Tibial nerve (tissue), 4 donors: ENCODE measurements around the gene UGT3A2. TPM values are rescaled to one million over a fixed set of nuclear protein-coding genes. Genes with fewer than 3 reads are reported as not detected.
"Not testable (repeated sequence)": the region's sequence is repeated elsewhere in the genome, so short reads cannot be mapped to it uniquely, and the experiment has no call there.

Source experiments
- DNase-seq, 2 donors: peaks; one replicate each; pipeline ENCODE4 v3.0.0-alpha.2; 2019; ENCODE audit warnings: low spot score in 2 of 2
- H3K27ac ChIP-seq, 4 donors: fragments of 200-600 bp; sonication (generic) in 3 of 4; one replicate each; pipeline ENCODE4 v1.5.1; 2017 to 2019; ENCODE audit warnings: mild to moderate bottlenecking in 1 of 4
- H3K27me3 ChIP-seq, 2 donors: fragments of 200-600 bp; sonication (generic) in 1 of 2; one replicate each; pipeline versions ENCODE4 v1.5.1 to v1.6.0; 2017 to 2019
- H3K36me3 ChIP-seq, 3 donors: fragments of 200-600 bp; sonication (generic); one replicate each; pipeline ENCODE4 v1.5.1; 2018 to 2019
- H3K4me1 ChIP-seq, 4 donors: fragments of 200-600 bp; sonication (generic) in 3 of 4; one replicate each; pipeline ENCODE4 v1.5.1; 2017 to 2019
- H3K4me3 ChIP-seq, 4 donors: fragments of 200-600 bp; sonication (generic) in 3 of 4; one replicate each; pipeline ENCODE4 v1.5.1; 2017 to 2019; ENCODE audit warnings: mild to moderate bottlenecking in 1 of 4, moderate library complexity in 1 of 4
- H3K9me3 ChIP-seq, 4 donors: fragments of 200-600 bp; sonication (generic) in 3 of 4; one replicate each; pipeline ENCODE4 v1.5.1; 2017 to 2019
- CTCF ChIP-seq, 5 experiments: fragments of 200-600 bp in 3 of 5; fragments of 450-650 bp in 2 of 5; sonication (generic) in 3 of 5; IDR thresholded peaks; one replicate each; pipeline ENCODE4 v1.5.1; 2016 to 2019; ENCODE audit warnings: antibody characterized with exemption in 5 of 5, mild to moderate bottlenecking in 3 of 5, moderate library complexity in 2 of 5
- EP300 ChIP-seq, 2 donors: sonication (generic); formaldehyde crosslinking; IDR thresholded peaks; one replicate each; pipeline ENCODE4 v1.6.1; 2017; ENCODE audit warnings: antibody characterized with exemption in 2 of 2, mild to moderate bottlenecking in 1 of 2
- POLR2A ChIP-seq, 2 donors: fragments of 450-650 bp; IDR thresholded peaks; one replicate each; pipeline ENCODE4 v1.6.1; 2017; ENCODE audit warnings: antibody characterized with exemption in 2 of 2, mild to moderate bottlenecking in 2 of 2, moderate library complexity in 2 of 2
- WGBS, 2 donors: methylation state at CpG; one replicate each; pipeline ENCODE4 v1.1.5; 2018; 5-methylcytosine and 5-hydroxymethylcytosine counted together
- total RNA-seq, 4 donors: library from RNA; depleted of rRNA; stranded (reverse); fragments of >200 nt; gene quantifications; one replicate each; pipeline ENCODE4 v1.1.0, GENCODE V29; 2016

The UGT3A2 gene
- total RNA-seq, 4 donors from 2014 or later: not detected

DNA sequence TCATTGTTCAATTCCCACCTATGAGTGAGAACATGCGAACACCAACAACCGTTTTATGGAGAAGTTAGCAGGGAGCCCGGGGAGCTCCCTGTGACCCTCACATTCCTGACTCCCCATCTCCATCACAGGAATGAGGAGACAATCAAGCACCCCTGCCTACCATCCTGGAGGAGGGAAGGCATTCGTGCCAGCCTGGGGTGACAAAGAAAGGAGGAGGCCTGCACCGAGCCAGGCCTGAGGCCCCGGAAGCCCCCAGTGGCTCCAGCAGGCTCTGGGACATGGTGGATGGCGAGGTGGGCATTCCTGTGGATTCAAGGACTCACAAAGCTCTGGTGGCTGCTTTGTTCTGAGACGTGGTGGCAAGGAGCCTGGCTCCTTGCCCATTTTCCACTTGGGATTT, 39.0 kb downstream of the UGT3A2 start:
- TF ChIP-seq CTCF (IDR thresholded peaks at IDR 0.05) (no peak), POLR2A (IDR thresholded peaks at IDR 0.05) (no peak), EP300 (IDR thresholded peaks at IDR 0.05) (no peak)
- Histone ChIP-seq H3K9me3 (peaks cover 0 to 16% (median 0%) of the 10 kb centered on the region in 4 donors), H3K36me3 (no peaks in the 10 kb centered on the region), H3K27me3 (no peaks in the 10 kb centered on the region), H3K4me1 (no peaks in the 10 kb centered on the region), H3K4me3 (no peak overlapping the region), H3K27ac (no peak overlapping the region)
- no peak for DNase-seq
- 76 to 81% methylated on average over 8 of the region's 8 CpGs for WGBS, 2 donors

DNA sequence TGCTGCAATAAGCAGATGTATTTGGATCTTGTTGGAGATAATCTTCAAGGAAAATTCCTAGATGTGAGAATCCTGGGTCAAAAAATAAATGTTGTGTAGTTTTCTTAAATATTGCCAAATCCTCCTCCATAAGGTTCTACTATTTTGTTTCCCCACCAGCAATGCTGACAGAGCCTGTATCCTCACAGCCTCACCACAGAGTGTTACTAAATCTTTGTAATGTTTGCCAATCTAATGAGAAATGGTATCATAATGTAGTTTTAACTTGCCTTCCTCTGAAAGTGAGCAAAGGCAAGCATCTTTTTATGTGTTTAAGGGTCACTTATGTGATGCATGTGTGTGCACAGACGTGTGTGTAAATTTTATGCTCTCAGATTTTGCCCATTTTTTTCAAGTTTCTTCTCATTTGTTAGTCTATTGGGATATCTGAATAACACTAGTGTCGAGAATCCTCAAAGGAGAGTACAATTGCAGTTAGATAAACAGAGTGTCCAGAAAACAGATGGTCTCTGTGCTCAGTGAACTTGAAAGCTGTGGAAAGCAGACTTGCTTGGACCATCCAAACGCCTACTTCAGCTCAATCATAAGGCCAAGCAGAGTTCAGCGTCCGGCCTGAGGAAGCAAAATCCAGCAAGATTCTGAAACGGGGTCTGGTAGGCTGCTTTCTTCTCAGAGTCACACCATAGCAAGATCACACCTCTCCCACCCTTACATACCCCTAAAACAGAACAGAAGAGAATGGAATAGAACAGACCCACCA, 39.8 kb downstream of the UGT3A2 start:
- Histone ChIP-seq H3K9me3 (peaks cover 0 to 16% (median 0%) of the 10 kb centered on the region in 4 donors), H3K27ac (no peak overlapping the region), H3K27me3 (no peaks in the 10 kb centered on the region), H3K4me3 (no peak overlapping the region), H3K36me3 (no peaks in the 10 kb centered on the region), H3K4me1 (no peaks in the 10 kb centered on the region)
- DNase-seq: no peak
- TF ChIP-seq CTCF (IDR thresholded peaks at IDR 0.05) (no peak), EP300 (IDR thresholded peaks at IDR 0.05) (no peak), POLR2A (IDR thresholded peaks at IDR 0.05) (no peak)
- WGBS, 2 donors: 14 to 19% methylated on average over 6 of the region's 6 CpGs

GRCh38 chr5:36022246-36022645, 44.4 kb downstream of the UGT3A2 start:
- H3K27ac ChIP-seq, DNase-seq, H3K36me3 ChIP-seq, H3K4me1 ChIP-seq, H3K4me3 ChIP-seq, H3K27me3 ChIP-seq: not testable (repeated sequence)
- peaks cover 0 to 12% (median 1%) of the 10 kb centered on the region in 4 donors for H3K9me3 ChIP-seq
- 71 to 74% methylated on average over 6 of the region's 6 CpGs for WGBS, 2 donors

- not testable (repeated sequence) for DNase-seq, H3K27me3 ChIP-seq, H3K4me3 ChIP-seq, H3K36me3 ChIP-seq, H3K27ac ChIP-seq, H3K4me1 ChIP-seq
- WGBS, 2 donors: 88 to 93% methylated on average over 5 of the region's 5 CpGs
- H3K9me3 ChIP-seq: peaks cover 0 to 26% (median 1%) of the 10 kb centered on the region in 4 donors
Observed at GRCh38 chr5:36019584-36019983, 47.1 kb downstream of the UGT3A2 start.

DNA sequence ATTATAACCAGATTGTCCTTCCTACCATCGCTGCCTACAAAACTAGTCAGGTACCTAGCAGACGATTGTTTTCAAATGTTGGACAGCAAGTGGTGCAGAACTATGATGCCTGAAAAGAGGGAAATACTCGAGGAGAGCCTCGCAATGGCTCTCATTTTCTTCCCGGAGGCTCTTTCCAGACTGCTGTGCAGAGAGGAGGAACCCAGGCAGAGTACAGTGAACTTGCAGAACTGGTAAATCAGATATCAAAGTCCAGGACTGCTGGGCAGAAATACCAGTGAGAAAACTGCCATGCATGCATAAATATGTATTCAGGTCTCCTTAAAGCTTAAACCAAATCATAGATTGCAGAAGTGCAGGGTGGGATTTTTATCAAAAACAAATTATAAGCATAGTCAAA, 49.1 kb downstream of the UGT3A2 start:
- H3K36me3 ChIP-seq: no peaks in the 10 kb centered on the region
- DNase-seq: no peak
- no peaks in the 10 kb centered on the region for H3K27me3 ChIP-seq
- H3K4me1 ChIP-seq: no peaks in the 10 kb centered on the region
- no peak overlapping the region for H3K4me3 ChIP-seq
- peaks cover 0 to 25% (median 1%) of the 10 kb centered on the region in 4 donors for H3K9me3 ChIP-seq
- 69 to 74% methylated on average over 5 of the region's 5 CpGs for WGBS, 2 donors
- H3K27ac ChIP-seq: no peak overlapping the region
- TF ChIP-seq EP300 (IDR thresholded peaks at IDR 0.05) (no peak), POLR2A (IDR thresholded peaks at IDR 0.05) (no peak), CTCF (IDR thresholded peaks at IDR 0.05) (no peak)

DNA sequence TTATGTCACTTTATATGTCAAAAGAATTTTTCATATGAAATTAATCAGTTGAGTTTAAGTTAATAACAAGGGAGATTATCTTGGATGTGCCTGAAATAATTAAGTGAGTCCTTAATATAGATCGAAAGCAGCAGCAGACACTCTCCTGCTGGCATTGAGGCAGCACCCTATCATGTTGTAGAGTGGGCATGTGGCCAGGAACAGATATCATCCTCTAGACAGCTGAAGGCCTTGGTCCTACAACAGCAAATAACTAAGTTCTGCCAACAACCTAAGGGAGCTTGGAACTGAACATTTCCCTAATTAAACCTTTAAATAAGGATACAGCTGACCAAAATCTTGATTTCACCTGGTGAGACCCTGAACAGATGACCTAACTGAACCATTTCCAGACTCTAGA, 49.7 kb downstream of the UGT3A2 start:
- Histone ChIP-seq H3K9me3 (peaks cover 0 to 26% (median 1%) of the 10 kb centered on the region in 4 donors), H3K4me1 (no peaks in the 10 kb centered on the region), H3K4me3 (no peak overlapping the region), H3K27me3 (no peaks in the 10 kb centered on the region), H3K36me3 (no peaks in the 10 kb centered on the region), H3K27ac (no peak overlapping the region)
- no peak for DNase-seq
- 88 to 90% methylated on average over 1 of the region's 1 CpG for WGBS, 2 donors
- TF ChIP-seq CTCF (IDR thresholded peaks at IDR 0.05) (no peak), EP300 (IDR thresholded peaks at IDR 0.05) (no peak), POLR2A (IDR thresholded peaks at IDR 0.05) (no peak)
